Endothelial cell of umbilical vein (primary cell): ENCODE results near the gene PAQR3. TPM values are rescaled to one million over a fixed set of nuclear protein-coding genes. Genes with fewer than 3 reads are reported as not detected.
A peak's percentile ranks its signal among the peaks of the same experiment; 100 is the strongest.

ENCODE experiments used
- BruUV-seq: library from RNA; stranded (reverse); fragments of 400-500 nt; replicated peaks from 2 replicates; lab custom pipeline; 2021; lab: Mats Ljungman, UMichigan
- CTCF ChIA-PET: fragments of 300-600, 350-600 bp; sonication (Branson Sonifier 250); formaldehyde crosslinking; loops from one replicate; lab custom pipeline; 2021; ENCODE audit warnings: antibody characterized with exemption, inconsistent platforms; lab: Charles Lee
- POLR2A ChIA-PET: fragments of 300-600, 350-600 bp; sonication (Branson Sonifier 250); formaldehyde crosslinking; loops from one replicate; lab custom pipeline; 2021; ENCODE audit warnings: antibody characterized with exemption, inconsistent platforms; lab: Charles Lee
- DNase-seq: peaks from one replicate; pipeline ENCODE4 v3.0.0-alpha.2; 2011; ENCODE audit warnings: low read depth, low spot score
- FAIRE-seq: peaks from 2 replicates; lab custom pipeline; 2011; peaks lifted over from hg19 to GRCh38; lab: Jason Lieb, UNC
- H2AFZ ChIP-seq: 2 replicates; pipeline ENCODE4 v1.6.0; 2012; ENCODE audit warnings: low read depth, low read length, control low read depth, inconsistent platforms
- H3K27ac ChIP-seq: 2 replicates; pipeline ENCODE4 v1.5.1; 2011; ENCODE audit warnings: low read depth, mild to moderate bottlenecking, control low read depth, low read length, moderate library complexity; ENCODE audit not compliant: insufficient read depth
- H3K27me3 ChIP-seq, 2 experiments: 2 replicates each; pipeline versions ENCODE4 v1.6.0 to v1.6.1; 2011; ENCODE audit warnings: low read length in 2 of 2, mixed read lengths in 1 of 2; ENCODE audit not compliant: control insufficient read depth in 2 of 2, insufficient read depth in 2 of 2
- H3K36me3 ChIP-seq, 2 experiments: 2 replicates in 1 of 2; 3 replicates in 1 of 2; pipeline ENCODE4 v1.5.1; 2011; ENCODE audit warnings: low read length in 2 of 2, mild to moderate bottlenecking in 1 of 2, moderate library complexity in 1 of 2; ENCODE audit not compliant: control insufficient read depth in 2 of 2, insufficient read depth in 2 of 2; ENCODE audit errors: extremely low read depth in 1 of 2
- H3K4me1 ChIP-seq: 3 replicates; pipeline ENCODE4 v1.5.1; 2011; ENCODE audit warnings: mild to moderate bottlenecking, low read length; ENCODE audit not compliant: control insufficient read depth, insufficient read depth; ENCODE audit errors: extremely low read depth
- H3K4me2 ChIP-seq: 2 replicates; pipeline ENCODE4 v1.6.1; 2011; ENCODE audit warnings: low read length, control low read depth, mixed read lengths; ENCODE audit not compliant: insufficient read depth
- H3K4me3 ChIP-seq, 3 experiments: fragments of 200-600 bp in 1 of 3; sonication (generic), shearing (Covaris generic) in 1 of 3; replicated peaks in 1 of 3; 2 replicates each; pipeline ENCODE4 v1.5.1; 2011 to 2016; ENCODE audit warnings: control low read depth in 3 of 3, low read length in 3 of 3, mild to moderate bottlenecking in 2 of 3, inconsistent platforms in 1 of 3, low read depth in 1 of 3, moderate library complexity in 1 of 3; ENCODE audit not compliant: insufficient read depth in 1 of 3
- H3K79me2 ChIP-seq: 2 replicates; pipeline ENCODE4 v1.6.0; 2012; ENCODE audit warnings: low read length, inconsistent platforms; ENCODE audit not compliant: control insufficient read depth, insufficient read depth
- H3K9ac ChIP-seq: replicated peaks from 2 replicates; pipeline ENCODE3; 2011; ENCODE audit warnings: low read length, control low read depth; ENCODE audit not compliant: insufficient read depth; ENCODE audit errors: extremely low read depth
- H3K9me1 ChIP-seq: replicated peaks from 3 replicates; pipeline ENCODE4 v1.6.0; 2011; ENCODE audit warnings: mild to moderate bottlenecking, low read length; ENCODE audit not compliant: control insufficient read depth, insufficient read depth; ENCODE audit errors: extremely low read depth
- H3K9me3 ChIP-seq: replicated peaks from 2 replicates; pipeline ENCODE4 v1.5.1; 2012; ENCODE audit warnings: low read length, inconsistent platforms; ENCODE audit not compliant: control insufficient read depth, insufficient read depth
- H4K20me1 ChIP-seq: replicated peaks from 2 replicates; pipeline ENCODE3; 2011; ENCODE audit warnings: mild to moderate bottlenecking, low read length; ENCODE audit not compliant: control insufficient read depth, insufficient read depth; ENCODE audit errors: extremely low read depth
- EZH2 ChIP-seq: IDR thresholded peaks from 2 replicates; pipeline ENCODE4 v1.6.1; 2012; ENCODE audit warnings: borderline replicate concordance, low read depth, mild to moderate bottlenecking, moderate library complexity, low read length, inconsistent platforms; ENCODE audit not compliant: severe bottlenecking
- FOS ChIP-seq: IDR thresholded peaks from 2 replicates; pipeline ENCODE4 v1.6.1; 2011; ENCODE audit warnings: mild to moderate bottlenecking, low read length, moderate library complexity, borderline replicate concordance; ENCODE audit not compliant: insufficient read depth
- GATA2 ChIP-seq: IDR thresholded peaks from 2 replicates; pipeline ENCODE4 v1.7.0; 2011; ENCODE audit warnings: low read depth, mild to moderate bottlenecking, moderate library complexity, mixed read lengths, low read length; ENCODE audit not compliant: insufficient read length, insufficient read depth
- JUN ChIP-seq: IDR thresholded peaks from 2 replicates; pipeline ENCODE4 v1.6.1; 2011; ENCODE audit warnings: borderline replicate concordance, low read depth; ENCODE audit not compliant: insufficient read length, insufficient read depth
- MYC ChIP-seq: IDR thresholded peaks from one replicate; pipeline ENCODE4 v1.6.1; 2011; ENCODE audit warnings: mild to moderate bottlenecking, low read depth, low read length
- POLR2A ChIP-seq: IDR thresholded peaks from 2 replicates; pipeline ENCODE4 v1.6.1; 2012; ENCODE audit warnings: low read depth, mild to moderate bottlenecking, control low read depth, low read length
- POLR2AphosphoS5 ChIP-seq: IDR thresholded peaks from 2 replicates; pipeline ENCODE4 v1.6.1; 2012; ENCODE audit warnings: low read depth, mild to moderate bottlenecking, control low read depth, low read length, moderate library complexity; ENCODE audit not compliant: insufficient read depth
- dilution Hi-C: fragments of 300-500 bp; cut with MboI; formaldehyde crosslinking; loops from one replicate; pipeline ENCODE4 v1.15.0; 2019; ENCODE audit warnings: low sequenced_read_pairs; ENCODE audit not compliant: extremely low pct_ligation_motif_present
- intact Hi-C: fragments of 100-400 bp; cut with micrococcal nuclease; formaldehyde crosslinking; loops from one replicate; pipeline ENCODE4 v1.10.0; 2022
- polyA plus RNA-seq, 4 experiments: library from polyadenylated mRNA; depleted of rRNA in 3 of 4; stranded (reverse) in 3 of 4; unstranded in 1 of 4; fragments of >200 nt; gene quantifications; 2 replicates each; pipeline versions ENCODE4 v1.2.1 to v1.2.3, GENCODE V29; 2011 to 2012; ENCODE audit warnings: missing spikeins in 1 of 4
- total RNA-seq: library from RNA; stranded (reverse); gene quantifications from 2 replicates; pipeline ENCODE4 v1.2.3, GENCODE V29; 2021
- TF ChIP-seq, protein P1 (sequence below), 2 donors: IDR thresholded peaks; 1 replicate in 1 of 2; 2 replicates in 1 of 2; pipeline ENCODE4 v1.5.1; 2011; ENCODE audit warnings: low read length in 2 of 2, mild to moderate bottlenecking in 2 of 2, moderate library complexity in 2 of 2, control low read depth in 1 of 2, inconsistent platforms in 1 of 2, low read depth in 1 of 2; ENCODE audit not compliant: insufficient read depth in 1 of 2; ENCODE audit errors: extremely low read depth in 1 of 2
- TF ChIP-seq, protein P2 (sequence below): IDR thresholded peaks from 2 replicates; pipeline ENCODE4 v1.6.1; 2011; ENCODE audit not compliant: insufficient read depth, insufficient read length

The PAQR3 gene
- total and polyA plus RNA-seq, 2 donors (not counting 3 experiments of a cell fraction or from before 2014, with no cell fraction given) = 15.0 to 19.0 TPM

DNA sequence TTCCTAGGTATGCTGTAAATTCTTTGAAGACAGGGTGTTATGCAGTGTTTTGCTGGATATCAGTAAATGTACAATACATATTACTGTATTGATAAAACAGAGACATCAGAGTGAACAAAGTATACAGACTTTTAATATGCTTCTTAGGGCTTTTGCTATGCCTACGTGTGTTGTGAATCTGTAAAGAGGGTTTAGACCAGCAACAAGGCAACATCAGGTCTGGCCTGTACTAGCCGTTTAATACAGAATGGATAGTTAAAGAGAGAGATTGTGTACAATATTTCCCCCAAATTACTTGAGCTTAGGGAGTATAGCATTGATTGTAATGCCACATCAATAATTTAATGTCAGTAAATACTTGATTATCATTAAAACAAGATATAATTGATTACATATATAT is 75.2 kb downstream of the PAQR3 start:
- CTCF ChIA-PET = interaction anchor here (0.5 to 2.6 kb wide), 34 partner anchors 10 to 345 kb away, joined by 3 to 129 read pairs (median 4); no protein-coding TSS in a partner anchor
- Histone ChIP-seq H4K20me1 (no peaks in the 10 kb centered on the region), H3K27ac (no peak overlapping the region), H3K4me3 (no peak overlapping the region), H3K79me2 (no peaks in the 10 kb centered on the region), H3K4me2 (no peak overlapping the region), H3K4me1 (no peaks in the 10 kb centered on the region), H2AFZ (no peak overlapping the region), H3K9ac (no peak overlapping the region), H3K9me1 (no peaks in the 10 kb centered on the region), H3K9me3 (no peaks in the 10 kb centered on the region), H3K36me3 (peaks cover 2 to 6% of the 10 kb centered on the region in 2 experiments), H3K27me3 (no peaks in the 10 kb centered on the region)
- no peak for TF ChIP-seq GATA2
- TF ChIP-seq JUN = no peak
- TF ChIP-seq EZH2 = no peak
- no peak for TF ChIP-seq POLR2AphosphoS5
- TF ChIP-seq MYC = no peak
- no peak for TF ChIP-seq FOS
- TF ChIP-seq, protein P1, sequence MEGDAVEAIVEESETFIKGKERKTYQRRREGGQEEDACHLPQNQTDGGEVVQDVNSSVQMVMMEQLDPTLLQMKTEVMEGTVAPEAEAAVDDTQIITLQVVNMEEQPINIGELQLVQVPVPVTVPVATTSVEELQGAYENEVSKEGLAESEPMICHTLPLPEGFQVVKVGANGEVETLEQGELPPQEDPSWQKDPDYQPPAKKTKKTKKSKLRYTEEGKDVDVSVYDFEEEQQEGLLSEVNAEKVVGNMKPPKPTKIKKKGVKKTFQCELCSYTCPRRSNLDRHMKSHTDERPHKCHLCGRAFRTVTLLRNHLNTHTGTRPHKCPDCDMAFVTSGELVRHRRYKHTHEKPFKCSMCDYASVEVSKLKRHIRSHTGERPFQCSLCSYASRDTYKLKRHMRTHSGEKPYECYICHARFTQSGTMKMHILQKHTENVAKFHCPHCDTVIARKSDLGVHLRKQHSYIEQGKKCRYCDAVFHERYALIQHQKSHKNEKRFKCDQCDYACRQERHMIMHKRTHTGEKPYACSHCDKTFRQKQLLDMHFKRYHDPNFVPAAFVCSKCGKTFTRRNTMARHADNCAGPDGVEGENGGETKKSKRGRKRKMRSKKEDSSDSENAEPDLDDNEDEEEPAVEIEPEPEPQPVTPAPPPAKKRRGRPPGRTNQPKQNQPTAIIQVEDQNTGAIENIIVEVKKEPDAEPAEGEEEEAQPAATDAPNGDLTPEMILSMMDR (IDR thresholded peaks at IDR 0.05; ENCODE audit: extremely low read depth in 1 of 2, insufficient read depth in 1 of 2, low read depth in 1 of 2, low read length in 2 of 2) = no peak
- TF ChIP-seq, protein P2, sequence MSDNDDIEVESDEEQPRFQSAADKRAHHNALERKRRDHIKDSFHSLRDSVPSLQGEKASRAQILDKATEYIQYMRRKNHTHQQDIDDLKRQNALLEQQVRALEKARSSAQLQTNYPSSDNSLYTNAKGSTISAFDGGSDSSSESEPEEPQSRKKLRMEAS = no peak
- TF ChIP-seq POLR2A = no peak
- FAIRE-seq = no peak
- peak; percentile 1 for DNase-seq
- POLR2A ChIA-PET = no interaction called here
- intact Hi-C loops (loop anchor here (1.0 to 10.0 kb wide), 6 partner anchors 87 to 909 kb away; partner anchors contain the start of gene BMP2K), dilution Hi-C loops (loop anchor here (25.0 kb wide), 1 partner anchor 252 kb away; no protein-coding TSS in a partner anchor)
- no TSS peak for BruUV-seq
